Thoracic aorta (tissue), 2 donors: ENCODE results near the gene PRRG4. TPM values are rescaled to one million over a fixed set of nuclear protein-coding genes. Genes with fewer than 3 reads are reported as not detected.
"Not testable (repeated sequence)": the region's sequence is repeated elsewhere in the genome, so short reads cannot be mapped to it uniquely, and the experiment has no call there.

ENCODE experiments used
- ATAC-seq: fragments of 150-250 bp; one replicate; pipeline ENCODE4 v1.8.0; 2017; ENCODE audit warnings: low read depth; ENCODE audit not compliant: insufficient number of reproducible peaks, low FRiP score
- DNase-seq: peaks from one replicate; pipeline ENCODE4 v3.0.0-alpha.2; 2020; ENCODE audit warnings: low spot score
- H3K27ac ChIP-seq, 2 donors: fragments of 200-600 bp; sonication (generic); 1 replicate in 1 of 2; 2 replicates in 1 of 2; pipeline ENCODE4 v1.5.1; 2016; ENCODE audit warnings: mild to moderate bottlenecking in 2 of 2, moderate library complexity in 2 of 2
- H3K27me3 ChIP-seq: fragments of 200-600 bp; sonication (generic); replicated peaks from 2 replicates; pipeline ENCODE4 v1.6.0; 2016; ENCODE audit warnings: mild to moderate bottlenecking; ENCODE audit not compliant: insufficient read depth
- H3K36me3 ChIP-seq: fragments of 200-600 bp; sonication (generic); one replicate; pipeline ENCODE4 v1.5.1; 2016
- H3K4me1 ChIP-seq, 2 donors: fragments of 200-600 bp; sonication (generic); 1 replicate in 1 of 2; 2 replicates in 1 of 2; pipeline versions ENCODE4 v1.5.1 to v1.6.0; 2016; ENCODE audit warnings: low read depth in 2 of 2, mild to moderate bottlenecking in 1 of 2; ENCODE audit not compliant: control insufficient read depth in 1 of 2
- H3K4me3 ChIP-seq: fragments of 200-600 bp; sonication (generic); 2 replicates; pipeline ENCODE4 v1.5.1; 2016; ENCODE audit warnings: mild to moderate bottlenecking
- H3K9me3 ChIP-seq: fragments of 200-600 bp; sonication (generic); 2 replicates; pipeline ENCODE4 v1.5.1; 2016
- CTCF ChIP-seq: fragments of 200-600 bp; sonication (generic); IDR thresholded peaks from one replicate; pipeline ENCODE4 v1.5.1; 2019; ENCODE audit warnings: antibody characterized with exemption
- total RNA-seq, 2 donors: library from RNA; depleted of rRNA; stranded (reverse); fragments of >200 nt; gene quantifications; one replicate each; pipeline versions ENCODE4 v1.1.0 to v1.2.3, GENCODE V29; 2016

The PRRG4 gene
- total RNA-seq, 2 donors from 2014 or later = 2.3 to 5.1 TPM

GRCh38 chr11:32884023-32884422 is 54.3 kb downstream of the PRRG4 start:
- DNase-seq (no peak), ATAC-seq (no peak)
- Histone ChIP-seq H3K4me3 (no peak overlapping the region), H3K36me3 (no peaks in the 10 kb centered on the region), H3K9me3 (no peaks in the 10 kb centered on the region), H3K27me3 (no peaks in the 10 kb centered on the region), H3K27ac (no peak overlapping the region), H3K4me1 (no peaks in the 10 kb centered on the region)
- no peak for TF ChIP-seq CTCF

- DNase-seq = no peak
- no peak for TF ChIP-seq CTCF
- no peak overlapping the region for H3K27ac ChIP-seq
- H3K36me3 ChIP-seq = no peaks in the 10 kb centered on the region
- H3K27me3 ChIP-seq = no peaks in the 10 kb centered on the region
- H3K4me1 ChIP-seq = no peaks in the 10 kb centered on the region
- H3K4me3 ChIP-seq = no peak overlapping the region
- no peaks in the 10 kb centered on the region for H3K9me3 ChIP-seq
- no peak for ATAC-seq
Measured at GRCh38 chr11:32884770-32885384, 55.1 kb downstream of the PRRG4 start.

- no peaks in the 10 kb centered on the region for H3K4me1 ChIP-seq
- no peak overlapping the region for H3K27ac ChIP-seq
- ATAC-seq = no peak
- no peak for TF ChIP-seq CTCF
- no peaks in the 10 kb centered on the region for H3K27me3 ChIP-seq
- no peaks in the 10 kb centered on the region for H3K9me3 ChIP-seq
- no peak for DNase-seq
- H3K4me3 ChIP-seq = no peak overlapping the region
- no peaks in the 10 kb centered on the region for H3K36me3 ChIP-seq
Measured at GRCh38 chr11:32885556-32885955, 55.8 kb downstream of the PRRG4 start.

- Histone ChIP-seq H3K27me3 (no peaks in the 10 kb centered on the region), H3K4me1 (no peaks in the 10 kb centered on the region), H3K4me3 (no peak overlapping the region), H3K27ac (no peak overlapping the region), H3K36me3 (no peaks in the 10 kb centered on the region), H3K9me3 (no peaks in the 10 kb centered on the region)
- no peak for ATAC-seq
- no peak for DNase-seq
- no peak for TF ChIP-seq CTCF
Measured at GRCh38 chr11:32886180-32886579, 56.5 kb downstream of the PRRG4 start.

GRCh38 chr11:32887707-32888383 is 58.1 kb downstream of the PRRG4 start:
- not testable (repeated sequence) for H3K4me3 ChIP-seq, H3K27ac ChIP-seq, H3K27me3 ChIP-seq, DNase-seq, ATAC-seq, H3K9me3 ChIP-seq, H3K36me3 ChIP-seq, H3K4me1 ChIP-seq

GRCh38 chr11:32888384-32888710 is 58.6 kb downstream of the PRRG4 start:
- not testable (repeated sequence) for H3K36me3 ChIP-seq, H3K27ac ChIP-seq, H3K4me1 ChIP-seq, H3K4me3 ChIP-seq, H3K9me3 ChIP-seq, DNase-seq, ATAC-seq, H3K27me3 ChIP-seq
